Duodenal mucosa (tissue), 2 donors: Measurements from ENCODE around the gene URGCP.

Experiments used
- H3K27ac ChIP-seq: one replicate; pipeline ENCODE4 v1.7.0; 2013; ENCODE audit warnings: low read depth, low read length
- H3K27me3 ChIP-seq, 2 donors: one replicate each; pipeline ENCODE4 v1.7.0; 2013; ENCODE audit warnings: low read length in 2 of 2, control low read depth in 1 of 2; ENCODE audit not compliant: insufficient read depth in 2 of 2, control insufficient read depth in 1 of 2
- H3K36me3 ChIP-seq, 2 donors: one replicate each; pipeline ENCODE4 v1.7.0; 2013; ENCODE audit warnings: low read length in 2 of 2, control low read depth in 1 of 2; ENCODE audit not compliant: insufficient read depth in 2 of 2, control insufficient read depth in 1 of 2
- H3K4me1 ChIP-seq, 2 donors: one replicate each; pipeline ENCODE4 v1.7.0; 2013; ENCODE audit warnings: low read length in 2 of 2, control low read depth in 1 of 2; ENCODE audit not compliant: insufficient read depth in 2 of 2, control insufficient read depth in 1 of 2
- H3K4me3 ChIP-seq, 2 donors: one replicate each; pipeline ENCODE4 v1.7.0; 2013; ENCODE audit warnings: low read length in 2 of 2, low read depth in 1 of 2
- H3K9ac ChIP-seq, 2 donors: one replicate each; pipeline ENCODE4 v1.7.0; 2013; ENCODE audit warnings: low read length in 2 of 2, low read depth in 1 of 2
- H3K9me3 ChIP-seq, 2 donors: one replicate each; pipeline ENCODE4 v1.7.0; 2013; ENCODE audit warnings: low read length in 2 of 2, control low read depth in 1 of 2; ENCODE audit not compliant: control insufficient read depth in 1 of 2

Gene URGCP

DNA sequence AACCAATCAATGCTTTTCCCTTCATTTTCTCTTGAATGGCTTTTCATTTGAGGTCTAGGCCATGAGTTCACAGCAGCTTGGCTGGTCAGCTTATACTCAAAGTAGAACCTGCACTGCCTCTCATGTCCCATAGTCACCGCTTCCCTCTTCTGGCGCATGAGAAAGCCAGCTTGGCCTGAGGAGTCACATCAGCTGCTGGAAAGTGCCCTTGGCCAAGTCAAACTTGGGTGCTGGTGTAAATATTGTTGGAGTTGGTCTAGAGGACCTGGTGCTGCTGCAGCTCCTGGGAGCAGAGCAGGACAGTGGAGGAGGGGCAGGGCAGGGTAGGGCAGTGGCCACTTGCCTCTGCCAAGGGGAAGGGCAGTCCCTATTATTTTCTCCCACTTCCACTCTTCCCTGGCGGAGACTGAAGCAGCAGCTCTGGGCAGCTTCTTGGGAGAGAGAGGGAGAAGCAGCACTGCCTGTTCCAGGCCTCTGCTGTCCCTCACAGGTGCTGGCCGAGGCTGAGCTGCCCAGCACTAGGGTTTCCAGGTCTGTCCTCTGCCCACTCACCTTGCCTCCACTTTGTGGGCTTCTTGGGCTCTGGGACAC lies 32.6 kb upstream of the URGCP start:
- H3K9me3 ChIP-seq: no peaks in the 10 kb centered on the region
- no peak overlapping the region for H3K4me3 ChIP-seq
- H3K4me1 ChIP-seq: peaks cover 15 to 29% of the 10 kb centered on the region in 2 donors
- no peaks in the 10 kb centered on the region for H3K27me3 ChIP-seq
- no peak overlapping the region for H3K9ac ChIP-seq
- H3K27ac ChIP-seq: no peak overlapping the region
- no peaks in the 10 kb centered on the region for H3K36me3 ChIP-seq

DNA sequence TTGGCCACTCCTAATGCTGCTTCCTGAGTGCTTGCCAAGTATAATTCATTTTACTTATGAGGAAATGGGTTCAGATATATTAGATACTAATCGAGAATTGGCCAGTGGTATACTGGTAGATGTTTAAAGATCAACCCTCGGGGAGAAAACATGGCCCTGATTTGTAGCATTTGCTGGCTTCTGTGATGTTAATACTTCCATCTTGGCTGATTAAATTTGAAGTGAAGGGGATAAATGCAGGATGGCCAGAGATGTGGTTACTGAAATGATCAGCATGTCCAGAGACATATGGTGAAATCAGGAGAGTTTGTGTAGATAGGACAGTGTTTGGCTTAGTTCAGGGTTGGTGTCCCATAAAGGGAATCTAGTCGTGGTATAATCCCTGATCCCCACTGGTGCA lies 31.0 kb upstream of the URGCP start:
- Histone ChIP-seq H3K27ac (no peak overlapping the region), H3K9ac (no peak overlapping the region), H3K4me3 (no peak overlapping the region), H3K36me3 (no peaks in the 10 kb centered on the region), H3K9me3 (no peaks in the 10 kb centered on the region), H3K27me3 (no peaks in the 10 kb centered on the region), H3K4me1 (peaks cover 4 to 15% of the 10 kb centered on the region in 2 donors)

DNA sequence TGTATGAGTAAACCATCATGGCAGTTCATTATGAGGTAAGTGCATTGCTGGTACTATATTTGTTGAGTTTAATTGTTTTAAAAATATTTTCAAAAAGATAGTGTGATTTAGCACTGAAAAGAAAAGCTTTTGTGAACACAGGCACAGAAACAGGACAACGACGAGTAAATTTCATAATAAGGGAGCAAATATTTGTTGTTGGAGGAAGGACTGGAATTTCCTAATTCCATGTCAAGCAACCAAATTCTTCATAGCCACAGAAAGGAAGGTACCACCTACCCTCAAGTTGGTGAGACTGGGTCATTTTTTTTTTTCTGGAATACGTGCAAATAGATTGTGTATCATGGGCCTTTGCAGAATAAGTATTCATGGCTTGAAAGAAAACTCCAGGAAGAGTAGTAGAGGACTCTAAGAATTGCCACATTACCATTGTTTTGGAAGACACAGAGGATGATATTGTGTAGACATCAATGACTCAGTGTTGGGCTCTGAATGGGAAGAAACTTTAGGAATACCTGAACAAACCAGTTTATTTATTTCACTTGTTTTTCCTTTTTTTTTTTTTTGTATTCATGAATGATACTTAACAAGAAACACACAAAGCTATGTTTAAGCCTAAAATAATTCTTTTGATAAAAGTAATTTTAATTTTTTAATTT lies 27.6 kb upstream of the URGCP start:
- H3K27ac ChIP-seq: no peak overlapping the region
- H3K27me3 ChIP-seq: no peaks in the 10 kb centered on the region
- H3K9me3 ChIP-seq: no peaks in the 10 kb centered on the region
- peaks cover 4 to 13% of the 10 kb centered on the region in 2 donors for H3K4me1 ChIP-seq
- H3K4me3 ChIP-seq: no peak overlapping the region
- H3K36me3 ChIP-seq: no peaks in the 10 kb centered on the region
- H3K9ac ChIP-seq: no peak overlapping the region

DNA sequence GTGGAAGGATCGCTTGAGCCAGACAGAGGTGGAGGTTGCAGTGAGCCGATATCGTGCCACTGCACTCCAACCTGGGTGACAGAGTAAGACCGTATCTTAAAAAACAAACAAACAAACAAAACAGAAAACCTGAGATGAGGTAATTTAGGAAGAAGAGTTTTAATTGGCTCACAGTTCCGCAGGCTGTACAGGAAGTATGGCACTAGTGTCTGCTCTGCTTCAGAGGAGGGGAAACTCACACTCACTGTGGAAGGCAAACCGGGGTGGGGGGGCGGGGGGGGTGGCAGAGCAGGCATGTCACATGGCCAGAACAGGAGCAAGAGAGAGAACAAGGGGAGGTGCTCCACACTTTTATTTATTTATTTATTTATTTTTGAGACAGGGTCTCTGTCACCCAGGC lies 24.9 kb upstream of the URGCP start:
- H3K4me1 ChIP-seq: peaks cover 4 to 9% of the 10 kb centered on the region in 2 donors
- no peak overlapping the region for H3K9ac ChIP-seq
- H3K9me3 ChIP-seq: no peaks in the 10 kb centered on the region
- H3K4me3 ChIP-seq: no peak overlapping the region
- no peaks in the 10 kb centered on the region for H3K27me3 ChIP-seq
- no peak overlapping the region for H3K27ac ChIP-seq
- no peaks in the 10 kb centered on the region for H3K36me3 ChIP-seq

DNA sequence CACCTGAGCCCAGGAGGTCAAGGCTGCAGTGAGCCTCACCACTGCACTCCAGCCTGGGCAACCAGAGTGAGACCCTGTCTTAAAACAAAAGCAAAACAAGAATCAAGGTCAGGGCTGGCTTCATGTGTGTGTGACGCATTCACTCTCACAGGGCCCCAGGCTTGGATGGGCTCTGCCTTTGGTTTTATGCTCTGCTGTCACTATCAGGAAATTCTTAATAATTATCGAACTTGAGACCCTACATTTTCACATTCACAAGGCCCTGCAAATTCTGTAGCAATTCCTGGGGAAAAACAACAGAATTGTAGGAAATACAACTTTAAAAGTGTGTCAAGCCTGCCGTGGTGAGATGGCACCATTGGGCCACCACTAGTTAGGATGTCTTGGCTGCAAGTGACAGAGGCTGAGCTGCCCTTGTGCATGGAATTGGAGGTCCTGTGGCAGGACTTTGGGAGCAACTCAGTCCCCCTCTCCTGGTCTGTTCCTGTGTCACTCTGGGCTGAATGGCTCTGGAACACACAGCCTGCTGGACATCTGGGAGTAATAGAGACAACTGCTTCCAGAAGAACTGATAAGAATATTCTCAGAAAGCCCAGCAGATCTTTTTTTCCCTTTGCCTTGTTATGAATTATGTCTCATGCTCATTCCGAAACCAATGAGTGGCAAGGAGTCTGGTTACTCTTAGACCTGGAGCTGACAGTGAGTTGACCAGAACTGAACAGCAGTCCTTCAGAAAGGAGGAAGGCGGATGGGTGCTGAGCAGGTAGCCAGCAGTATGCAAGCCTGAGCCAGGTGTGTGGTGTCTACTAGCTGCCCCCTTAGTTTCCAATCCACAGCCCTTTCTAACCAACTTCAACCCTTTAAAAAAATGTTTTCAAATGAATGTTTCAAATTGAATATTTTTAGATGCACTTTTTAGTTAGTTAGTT lies 23.4 kb upstream of the URGCP start:
- no peaks in the 10 kb centered on the region for H3K27me3 ChIP-seq
- H3K4me3 ChIP-seq: no peak overlapping the region
- peaks cover 8 to 9% of the 10 kb centered on the region in 2 donors for H3K4me1 ChIP-seq
- H3K9ac ChIP-seq: no peak overlapping the region
- H3K27ac ChIP-seq: no peak overlapping the region
- H3K9me3 ChIP-seq: no peaks in the 10 kb centered on the region
- no peaks in the 10 kb centered on the region for H3K36me3 ChIP-seq

DNA sequence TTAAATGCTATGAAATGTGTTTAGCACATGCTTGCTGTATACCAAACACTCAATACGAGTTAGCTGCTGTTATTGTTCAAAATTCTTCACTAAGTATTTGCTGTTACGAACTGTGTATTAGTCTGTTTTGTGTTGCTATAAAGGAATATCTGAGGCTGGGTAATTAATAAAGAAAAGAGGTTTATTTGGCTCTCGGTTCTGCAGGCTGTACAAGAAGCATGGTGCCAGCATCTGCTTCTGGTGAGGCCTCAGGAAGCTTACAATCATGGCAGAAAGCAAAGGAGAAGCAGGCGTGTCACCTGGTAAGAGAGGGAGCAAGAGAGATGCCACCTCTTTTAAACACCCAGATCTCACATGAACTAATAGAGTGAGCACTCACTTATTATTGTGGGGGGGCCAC lies 21.4 kb upstream of the URGCP start:
- Histone ChIP-seq H3K9me3 (no peaks in the 10 kb centered on the region), H3K4me1 (peaks cover 8 to 9% of the 10 kb centered on the region in 2 donors), H3K9ac (no peak overlapping the region), H3K36me3 (no peaks in the 10 kb centered on the region), H3K4me3 (no peak overlapping the region), H3K27me3 (no peaks in the 10 kb centered on the region), H3K27ac (no peak overlapping the region)

DNA sequence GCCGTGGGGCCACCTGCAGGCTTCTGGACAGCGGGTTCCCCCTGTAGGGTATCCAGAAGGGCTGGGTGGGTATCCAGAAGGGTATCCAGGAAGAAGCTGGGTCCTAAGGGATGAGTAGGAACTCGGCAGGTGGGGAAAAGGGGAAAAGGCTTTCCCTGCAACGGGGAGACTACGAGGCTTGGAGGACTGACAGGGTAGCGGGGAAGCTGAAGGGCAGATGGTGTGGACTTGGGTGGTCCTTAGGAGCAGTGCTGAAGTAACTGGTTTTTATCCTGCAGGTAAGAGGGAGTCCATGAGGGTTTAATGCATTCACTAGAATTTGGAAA lies 20.4 kb upstream of the URGCP start:
- Histone ChIP-seq H3K9ac (peak overlapping the region; percentile 85 to 95), H3K27ac (peak overlapping the region; percentile 95), H3K9me3 (no peaks in the 10 kb centered on the region), H3K27me3 (no peaks in the 10 kb centered on the region), H3K36me3 (no peaks in the 10 kb centered on the region), H3K4me3 (peak overlapping the region; percentile 89 to 92), H3K4me1 (peaks cover 8 to 9% of the 10 kb centered on the region in 2 donors)

DNA sequence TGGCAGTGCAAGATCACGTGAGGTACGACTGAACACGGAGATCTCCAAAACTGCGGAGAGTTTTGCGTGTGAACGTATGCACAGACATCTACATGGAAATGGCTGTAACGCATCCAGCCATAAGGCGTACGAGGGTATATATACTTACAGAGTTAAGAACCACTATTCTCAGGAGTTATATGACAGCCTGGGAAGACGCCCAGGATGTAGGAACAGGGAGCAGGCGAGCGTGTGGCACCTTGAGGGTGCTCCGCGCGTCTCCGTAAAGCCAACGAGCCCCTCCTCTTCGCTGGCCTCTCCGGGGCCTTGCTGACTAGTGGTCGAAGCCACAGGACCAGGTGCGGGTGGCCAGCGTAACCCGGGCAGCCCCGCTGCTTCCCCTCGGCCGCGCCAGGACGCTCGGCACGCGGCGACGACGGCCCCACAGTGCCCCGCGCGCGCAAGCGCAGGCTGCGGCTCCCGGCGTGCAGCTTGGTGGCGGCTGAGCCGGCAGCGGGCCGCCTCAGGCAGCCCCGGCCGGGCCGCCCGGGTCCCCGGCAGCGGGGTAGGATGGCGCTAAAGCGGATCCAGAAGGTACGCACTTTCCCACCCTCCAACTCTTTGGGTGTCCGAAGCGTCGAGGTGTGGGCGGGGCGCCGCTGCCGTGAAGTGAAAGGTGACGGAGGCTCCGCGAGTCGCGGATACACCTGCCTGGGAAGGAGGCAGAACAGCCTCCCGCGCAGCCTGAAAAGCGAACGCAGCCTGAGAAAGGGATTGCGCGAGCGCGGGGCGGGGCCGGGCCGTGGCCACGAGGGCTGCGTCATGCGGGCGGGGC lies 19.8 kb upstream of the URGCP start, which contains the start of gene UBE2D4:
TSS of gene UBE2D4 (plus strand) at position 453 of the 814 bp plus-strand sequence. CDS start at position 550, 97 bp downstream.
- peaks cover 8 to 9% of the 10 kb centered on the region in 2 donors for H3K4me1 ChIP-seq
- H3K9ac ChIP-seq: peak within 1 kb of the TSS; percentile 85 to 95
- H3K4me3 ChIP-seq: peak within 1 kb of the TSS; percentile 89 to 92
- peak within 1 kb of the TSS; percentile 95 for H3K27ac ChIP-seq
- H3K27me3 ChIP-seq: no peaks in the 10 kb centered on the region
- H3K9me3 ChIP-seq: no peaks in the 10 kb centered on the region
- H3K36me3 ChIP-seq: no peaks in the 10 kb centered on the region

DNA sequence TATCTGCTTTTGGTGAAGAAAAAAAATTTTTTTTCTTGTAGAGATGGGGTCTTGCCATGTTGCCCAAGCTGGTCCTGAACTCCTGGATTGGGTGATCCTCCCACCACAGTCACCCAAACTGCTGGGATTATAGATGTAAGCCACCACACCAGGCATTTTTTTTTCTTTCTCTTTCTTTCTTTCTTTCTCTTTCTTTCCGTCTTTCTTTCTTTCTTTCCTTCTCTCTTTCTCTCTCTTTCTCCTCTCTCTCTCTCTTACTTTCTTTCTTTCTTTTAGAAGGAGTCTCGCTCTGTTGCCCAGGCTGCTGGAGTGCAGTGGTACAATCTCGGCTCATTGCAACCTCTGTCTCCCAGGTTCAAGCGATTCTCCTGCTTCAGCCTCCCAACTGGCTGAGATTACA lies 16.3 kb upstream of the URGCP start:
- Histone ChIP-seq H3K4me3 (no peak overlapping the region), H3K9ac (no peak overlapping the region), H3K27me3 (no peaks in the 10 kb centered on the region), H3K4me1 (peaks cover 8 to 13% of the 10 kb centered on the region in 2 donors), H3K27ac (no peak overlapping the region), H3K36me3 (no peaks in the 10 kb centered on the region), H3K9me3 (no peaks in the 10 kb centered on the region)
